DOHH2 (cell line): ENCODE measurements around the gene AIFM1.

Source experiments
- CTCF ChIP-seq: fragments of 200-600 bp; sonication (generic); IDR thresholded peaks from one replicate; pipeline ENCODE4 v1.5.1; 2014; ENCODE audit warnings: antibody characterized with exemption, mild to moderate bottlenecking, low read depth, low read length; ENCODE audit not compliant: poor library complexity, severe bottlenecking
- EZH2phosphoT487 ChIP-seq: fragments of 200-600 bp; sonication (generic); IDR thresholded peaks from 2 replicates; pipeline ENCODE4 v1.6.1; 2017; ENCODE audit warnings: borderline replicate concordance, mild to moderate bottlenecking, antibody characterized with exemption, low read length, moderate library complexity, mixed read lengths

- no peak for TF ChIP-seq CTCF
- no peak for TF ChIP-seq EZH2phosphoT487
Observed at GRCh38 chrX:130172127-130172845, 6.6 kb upstream of the AIFM1 start.
